GM12878 (cell line): ENCODE measurements around the gene RPL5. TPM values are rescaled to one million over a fixed set of nuclear protein-coding genes. Genes with fewer than 3 reads are reported as not detected.

Experiments used
- ATAC-seq: fragments of 200-7000 bp; cut with Tn5 transposase; 3 replicates; pipeline ENCODE4 v1.9.1; 2020; ENCODE audit warnings: mild to moderate bottlenecking, moderate library complexity
- BruUV-seq: library from RNA; stranded (reverse); fragments of 400-500 nt; replicated peaks from 2 replicates; lab custom pipeline; 2021; lab: Mats Ljungman, UMichigan
- CTCF ChIA-PET: fragments of 300-600 bp; sonication (Branson Sonifier 250); formaldehyde crosslinking; extraction: SDS; loops from one replicate; lab custom pipeline; 2021; ENCODE audit warnings: inconsistent platforms; lab: Yijun Ruan, JAX
- POLR2A ChIA-PET: fragments of 350-600 bp; formaldehyde crosslinking; extraction: SDS; loops from one replicate; lab custom pipeline; 2021; ENCODE audit warnings: inconsistent platforms; lab: Charles Lee
- RAD21 ChIA-PET: fragments of 300-600 bp; sonication (Branson Sonifier 250); formaldehyde crosslinking; loops from one replicate; lab custom pipeline; 2023; ENCODE audit warnings: antibody characterized with exemption; ENCODE audit not compliant: unreplicated experiment; lab: Charles Lee
- SMC1A ChIA-PET: fragments of 300-600 bp; sonication (Branson Sonifier 250); formaldehyde crosslinking; loops from one replicate; lab custom pipeline; 2023; ENCODE audit not compliant: unreplicated experiment, uncharacterized antibody; lab: Charles Lee
- DNase-seq: peaks from one replicate; pipeline ENCODE4 v3.0.0-alpha.2; 2011; ENCODE audit warnings: low read depth, low spot score
- FAIRE-seq: peaks from 3 replicates; lab custom pipeline; 2011; peaks lifted over from hg19 to GRCh38; lab: Jason Lieb, UNC
- H2AFZ ChIP-seq: 2 replicates; pipeline ENCODE4 v1.6.0; 2011; ENCODE audit warnings: low read depth, low read length, control low read depth; ENCODE audit not compliant: control insufficient read depth
- H3K27ac ChIP-seq: 2 replicates; pipeline ENCODE4 v1.5.1; 2011; ENCODE audit warnings: control low read depth; ENCODE audit not compliant: control insufficient read depth, insufficient read depth
- H3K27me3 ChIP-seq, 2 experiments: replicated peaks in 1 of 2; 2 replicates each; pipeline versions ENCODE4 v1.6.0 to v1.6.1; 2011; ENCODE audit warnings: low read length in 1 of 2; ENCODE audit not compliant: control insufficient read depth in 2 of 2, insufficient read depth in 2 of 2
- H3K36me3 ChIP-seq, 2 experiments: 2 replicates each; pipeline ENCODE4 v1.5.1; 2011; ENCODE audit warnings: low read length in 1 of 2; ENCODE audit not compliant: control insufficient read depth in 2 of 2, insufficient read depth in 2 of 2
- H3K4me1 ChIP-seq: 2 replicates; pipeline ENCODE4 v1.6.1; 2011; ENCODE audit warnings: mild to moderate bottlenecking, low read length, moderate library complexity, mixed read lengths; ENCODE audit not compliant: control insufficient read depth, insufficient read depth
- H3K4me2 ChIP-seq: 2 replicates; pipeline ENCODE4 v1.6.0; 2011; ENCODE audit warnings: control low read depth; ENCODE audit not compliant: control insufficient read depth, insufficient read depth
- H3K4me3 ChIP-seq: fragments of 200-600 bp; sonication (generic); 2 replicates; pipeline ENCODE4 v1.5.1; 2016
- H3K79me2 ChIP-seq: 2 replicates; pipeline ENCODE4 v1.6.0; 2011; ENCODE audit warnings: low read length; ENCODE audit not compliant: control insufficient read depth, insufficient read depth
- H3K9ac ChIP-seq: 2 replicates; pipeline ENCODE4 v1.8.0; 2011; ENCODE audit warnings: low read length, control low read depth, mixed read lengths; ENCODE audit not compliant: control insufficient read depth, insufficient read depth
- H3K9me3 ChIP-seq: replicated peaks from 3 replicates; pipeline ENCODE4 v1.5.1; 2011; ENCODE audit warnings: mild to moderate bottlenecking, low read length; ENCODE audit not compliant: control insufficient read depth, insufficient read depth
- H4K20me1 ChIP-seq: 2 replicates; pipeline ENCODE4 v1.6.0; 2011; ENCODE audit not compliant: control insufficient read depth, insufficient read depth
- BACH1 ChIP-seq: fragments of 450-650 bp; IDR thresholded peaks from 2 replicates; pipeline ENCODE4 v1.6.1; 2017; ENCODE audit warnings: mild to moderate bottlenecking, borderline replicate concordance
- BMI1 ChIP-seq: fragments of 450-650 bp; IDR thresholded peaks from 2 replicates; pipeline ENCODE4 v1.6.1; 2016; ENCODE audit warnings: mild to moderate bottlenecking, moderate library complexity, borderline replicate concordance
- EGR1 ChIP-seq, 2 experiments: IDR thresholded peaks; 1 replicate in 1 of 2; 2 replicates in 1 of 2; pipeline ENCODE4 v1.6.1; 2011 to 2012; ENCODE audit warnings: low read depth in 2 of 2, low read length in 2 of 2, borderline replicate concordance in 1 of 2, mild to moderate bottlenecking in 1 of 2, moderate library complexity in 1 of 2
- EZH2 ChIP-seq: IDR thresholded peaks from 2 replicates; pipeline ENCODE4 v1.6.1; 2012; ENCODE audit warnings: low read depth, mild to moderate bottlenecking, control low read depth, inconsistent platforms, low read length, borderline replicate concordance; ENCODE audit not compliant: control insufficient read depth
- LARP7 ChIP-seq: fragments of 450-650 bp; IDR thresholded peaks from 2 replicates; pipeline ENCODE4 v1.6.1; 2017; ENCODE audit warnings: mild to moderate bottlenecking
- MTA2 ChIP-seq: fragments of 450-650 bp; IDR thresholded peaks from 2 replicates; pipeline ENCODE4 v1.6.1; 2016; ENCODE audit warnings: low read depth, mild to moderate bottlenecking, moderate library complexity
- PML ChIP-seq: IDR thresholded peaks from 2 replicates; pipeline ENCODE4 v1.6.1; 2012; ENCODE audit warnings: low read length, inconsistent platforms
- in situ Hi-C: fragments of 300-500 bp; cut with MboI; formaldehyde crosslinking; loops from 9 replicates; pipeline ENCODE4 v1.14.3; 2018; ENCODE audit warnings: mixed read lengths
- intact Hi-C: fragments of 100-400 bp; cut with micrococcal nuclease; formaldehyde crosslinking; loops from one replicate; pipeline ENCODE4 v1.14.2; 2022; ENCODE audit not compliant: unreplicated experiment
- polyA plus RNA-seq, 11 experiments: library from polyadenylated mRNA; depleted of rRNA in 4 of 11; unstranded in 6 of 11; stranded (reverse) in 5 of 11; fragments of >200 nt; fragmentation: Nextera tagmentation in 4 of 11; fragmentation: Illumina TruSeq in 1 of 11; extraction: Ambion mirVana in 4 of 11; extraction: Trizol in 1 of 11; gene quantifications; 1 replicate in 1 of 11; 2 replicates in 10 of 11; pipeline versions ENCODE4 v1.2.1 to v1.2.3, GENCODE V29; 2011 to 2016; ENCODE audit warnings: inconsistent platforms in 2 of 11, missing spikeins in 2 of 11, low read depth in 1 of 11
- total RNA-seq, 4 experiments: library from RNA; depleted of rRNA in 3 of 4; stranded (reverse); fragments of >200 nt in 3 of 4; fragmentation: Illumina TruSeq in 1 of 4; extraction: Trizol in 1 of 4; gene quantifications; 2 replicates each; pipeline versions ENCODE4 v1.2.1 to v1.2.3, GENCODE V29; 2013 to 2021
- TF ChIP-seq, protein P1 (sequence below): IDR thresholded peaks from 2 replicates; pipeline ENCODE4 v1.6.1; 2011; ENCODE audit warnings: borderline replicate concordance, low read depth, mild to moderate bottlenecking, moderate library complexity, low read length; ENCODE audit not compliant: insufficient read depth, poor library complexity, severe bottlenecking
- TF ChIP-seq, protein P2 (sequence below): fragments of 450-650 bp; IDR thresholded peaks from 2 replicates; pipeline ENCODE4 v1.6.1; 2017; ENCODE audit warnings: borderline replicate concordance

The RPL5 gene
- total and polyA plus RNA-seq, 10 of the 15 experiments (the other 5 are each of a cell fraction or from before 2014, with no cell fraction given): 1,685 to 6,047 (median 2,601) TPM

DNA sequence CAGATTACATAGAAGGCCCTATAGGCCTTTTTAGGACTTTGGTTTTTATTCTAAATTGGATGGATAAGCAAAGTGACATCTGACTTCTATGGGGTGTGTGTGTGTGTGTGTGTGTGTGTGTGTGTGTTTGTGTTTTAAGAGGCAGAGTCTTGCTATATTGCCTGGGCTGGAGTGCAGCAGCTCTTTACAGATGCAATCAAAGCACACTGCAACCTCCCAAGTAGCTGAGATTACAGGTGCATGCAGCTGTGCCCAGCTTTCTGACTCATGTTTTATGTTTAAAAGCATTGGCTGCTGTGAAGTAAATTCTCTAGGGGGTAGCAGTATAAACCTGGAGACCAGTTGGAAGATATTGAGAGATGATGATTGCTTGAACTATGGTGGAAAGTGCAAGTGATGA lies 34.5 kb upstream of the RPL5 start:
- H2AFZ ChIP-seq: no peak overlapping the region
- no peaks in the 10 kb centered on the region for H3K4me1 ChIP-seq
- H3K36me3 ChIP-seq: no peaks in the 10 kb centered on the region
- H4K20me1 ChIP-seq: no peaks in the 10 kb centered on the region
- FAIRE-seq (no peak), DNase-seq (no peak), ATAC-seq (no peak)
- in situ Hi-C loops (no loop called here), intact Hi-C loops (no loop called here)
- ChIA-PET SMC1A (no interaction called here), POLR2A (interaction anchor here (0.6 kb wide), 1 partner anchor 383 kb away, joined by 4 read pairs; no protein-coding TSS in a partner anchor), RAD21 (no interaction called here), CTCF (interaction anchor here (1.2 kb wide), 1 partner anchor 20 kb away, joined by 3 read pairs; no protein-coding TSS in a partner anchor)
- H3K4me2 ChIP-seq: no peak overlapping the region
- no peaks in the 10 kb centered on the region for H3K9me3 ChIP-seq
- no peak for TF ChIP-seq MTA2
- TF ChIP-seq BACH1: no peak
- TF ChIP-seq BMI1: no peak
- TF ChIP-seq, protein P1, sequence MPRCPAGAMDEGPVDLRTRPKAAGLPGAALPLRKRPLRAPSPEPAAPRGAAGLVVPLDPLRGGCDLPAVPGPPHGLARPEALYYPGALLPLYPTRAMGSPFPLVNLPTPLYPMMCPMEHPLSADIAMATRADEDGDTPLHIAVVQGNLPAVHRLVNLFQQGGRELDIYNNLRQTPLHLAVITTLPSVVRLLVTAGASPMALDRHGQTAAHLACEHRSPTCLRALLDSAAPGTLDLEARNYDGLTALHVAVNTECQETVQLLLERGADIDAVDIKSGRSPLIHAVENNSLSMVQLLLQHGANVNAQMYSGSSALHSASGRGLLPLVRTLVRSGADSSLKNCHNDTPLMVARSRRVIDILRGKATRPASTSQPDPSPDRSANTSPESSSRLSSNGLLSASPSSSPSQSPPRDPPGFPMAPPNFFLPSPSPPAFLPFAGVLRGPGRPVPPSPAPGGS: no peak
- TF ChIP-seq, protein P2, sequence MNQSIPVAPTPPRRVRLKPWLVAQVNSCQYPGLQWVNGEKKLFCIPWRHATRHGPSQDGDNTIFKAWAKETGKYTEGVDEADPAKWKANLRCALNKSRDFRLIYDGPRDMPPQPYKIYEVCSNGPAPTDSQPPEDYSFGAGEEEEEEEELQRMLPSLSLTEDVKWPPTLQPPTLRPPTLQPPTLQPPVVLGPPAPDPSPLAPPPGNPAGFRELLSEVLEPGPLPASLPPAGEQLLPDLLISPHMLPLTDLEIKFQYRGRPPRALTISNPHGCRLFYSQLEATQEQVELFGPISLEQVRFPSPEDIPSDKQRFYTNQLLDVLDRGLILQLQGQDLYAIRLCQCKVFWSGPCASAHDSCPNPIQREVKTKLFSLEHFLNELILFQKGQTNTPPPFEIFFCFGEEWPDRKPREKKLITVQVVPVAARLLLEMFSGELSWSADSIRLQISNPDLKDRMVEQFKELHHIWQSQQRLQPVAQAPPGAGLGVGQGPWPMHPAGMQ: no peak
- no peak for TF ChIP-seq PML
- TF ChIP-seq EZH2: no peak
- no peak for TF ChIP-seq LARP7
- TF ChIP-seq EGR1 (IDR thresholded peaks at IDR 0.05; ENCODE audit: borderline replicate concordance in 1 of 2, low read depth in 2 of 2, low read length in 2 of 2): no peak
- H3K9ac ChIP-seq: no peak overlapping the region
- no peak overlapping the region for H3K27ac ChIP-seq
- no peak overlapping the region for H3K4me3 ChIP-seq
- no TSS peak for BruUV-seq
- no peaks in the 10 kb centered on the region for H3K79me2 ChIP-seq
- peaks cover 0 to 2% of the 10 kb centered on the region in 2 experiments; a peak in 1 of 4 replicates for H3K27me3 ChIP-seq
